Fibroblast of skin of left quadriceps (primary cell): ENCODE measurements around the gene CACNB3.
"Not testable (repeated sequence)": the region's sequence is repeated elsewhere in the genome, so short reads cannot be mapped to it uniquely, and the experiment has no call there.

Experiments
- DNase-seq, 2 experiments: peaks; one replicate each; pipeline ENCODE4 v3.0.0-alpha.2; 2013; ENCODE audit warnings: low read depth in 2 of 2

CACNB3 gene

DNA sequence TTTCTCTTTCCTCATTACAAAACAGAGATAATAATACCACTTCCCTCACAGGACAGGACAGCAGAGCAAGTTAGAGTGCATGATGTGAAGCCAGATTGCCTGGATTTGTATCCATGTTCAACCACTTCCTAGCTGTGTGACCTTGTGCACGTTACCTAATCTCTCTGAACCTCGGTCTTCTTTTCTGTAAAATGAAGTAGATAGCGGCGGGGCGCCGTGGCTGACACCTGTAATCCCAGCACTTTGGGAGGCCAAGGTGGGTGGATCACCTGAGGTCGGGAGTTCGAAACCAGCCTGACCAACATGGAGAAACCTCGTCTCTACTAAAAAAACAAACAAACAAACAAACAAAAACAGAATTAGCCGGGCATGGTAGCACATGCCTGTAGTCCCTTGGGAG lies 36.6 kb downstream of the CACNB3 start:
- not testable (repeated sequence) for DNase-seq

- no peak for DNase-seq
Measured at GRCh38 chr12:48856379-48856778, 38.1 kb downstream of the CACNB3 start.

GRCh38 chr12:48857278-48857994 lies 39.1 kb downstream of the CACNB3 start:
- no peak for DNase-seq

DNA sequence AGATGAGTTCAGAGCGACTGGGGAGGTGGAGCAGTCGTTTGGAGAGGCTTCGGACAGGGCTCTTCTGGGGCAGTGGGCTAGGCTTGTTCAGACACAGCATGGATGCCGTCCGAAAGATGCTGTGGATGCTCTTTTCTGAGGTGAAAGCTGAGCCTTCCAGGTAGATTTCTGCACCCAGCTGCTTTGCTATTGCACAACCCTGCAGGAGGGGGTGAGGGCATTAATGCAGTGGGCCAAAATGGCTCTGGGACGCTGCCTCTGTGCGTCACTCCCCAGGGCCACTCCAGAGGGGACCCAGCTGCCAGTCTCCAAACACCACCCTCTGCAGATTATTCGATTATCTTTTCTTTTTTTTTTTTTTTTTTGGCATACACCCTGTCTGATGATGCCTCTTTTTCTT lies 39.7 kb downstream of the CACNB3 start:
- DNase-seq, result no peak

DNA sequence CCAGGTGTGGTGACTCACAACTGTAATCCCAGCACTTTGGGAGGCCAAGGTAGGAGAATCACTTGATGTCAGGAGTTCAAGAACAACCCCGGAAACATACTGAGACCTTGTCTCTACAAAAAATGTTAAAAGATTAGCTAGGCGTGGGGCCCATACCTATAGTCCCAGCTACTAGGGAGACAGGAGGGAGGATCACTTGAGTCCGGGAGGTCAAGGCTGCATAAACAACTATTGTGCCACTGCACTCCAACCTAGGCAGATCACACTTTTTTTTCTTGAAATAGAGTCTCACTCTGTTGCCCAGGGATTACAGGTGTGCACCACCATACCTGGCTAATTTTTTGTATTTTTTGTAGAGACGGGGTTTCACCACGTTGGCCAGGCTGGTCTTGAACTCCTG lies 41.3 kb downstream of the CACNB3 start:
- no peak for DNase-seq

DNA sequence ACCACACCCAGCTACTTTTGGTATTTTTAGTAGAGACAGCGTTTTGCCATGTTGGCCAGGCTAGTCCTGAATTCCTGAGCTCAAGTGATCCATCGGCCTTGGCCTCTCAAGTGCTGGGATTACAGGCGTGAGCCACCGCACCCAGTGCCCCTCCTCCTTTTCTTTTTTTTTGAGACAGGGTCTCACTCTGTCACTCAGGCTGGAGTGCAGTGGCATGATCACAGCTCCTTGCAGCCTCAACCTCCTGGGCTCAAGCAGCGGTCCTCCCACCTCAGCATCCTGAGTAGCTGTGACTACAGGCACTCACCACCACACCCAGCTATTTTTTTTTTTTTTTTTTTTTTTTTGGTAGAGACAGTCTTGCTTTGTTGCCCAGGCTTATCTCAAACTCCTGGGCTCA lies 41.9 kb downstream of the CACNB3 start:
- DNase-seq, result not testable (repeated sequence)

- DNase-seq, result no peak
Measured at GRCh38 chr12:48861111-48861510, 42.8 kb downstream of the CACNB3 start.

DNA sequence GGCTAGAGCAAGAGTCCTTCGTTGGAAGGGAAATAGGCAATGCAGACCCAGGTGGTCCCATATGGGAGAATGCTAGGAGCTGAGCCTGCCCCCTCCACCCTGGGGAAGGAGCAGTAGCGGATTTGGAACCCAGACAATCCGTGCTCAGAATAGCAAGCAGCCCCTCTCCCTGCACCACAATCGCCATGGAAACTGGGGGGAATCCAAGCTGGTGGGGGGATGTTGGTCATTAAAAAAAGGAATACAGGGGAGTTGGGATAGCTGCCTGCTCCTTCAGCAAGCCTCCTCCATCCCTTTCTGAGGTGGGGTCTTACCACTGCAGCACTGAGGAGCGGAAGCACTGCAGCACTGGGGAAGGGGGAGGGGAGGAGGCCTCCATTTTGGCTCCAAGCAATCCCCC lies 44.5 kb downstream of the CACNB3 start:
- no peak for DNase-seq

DNA sequence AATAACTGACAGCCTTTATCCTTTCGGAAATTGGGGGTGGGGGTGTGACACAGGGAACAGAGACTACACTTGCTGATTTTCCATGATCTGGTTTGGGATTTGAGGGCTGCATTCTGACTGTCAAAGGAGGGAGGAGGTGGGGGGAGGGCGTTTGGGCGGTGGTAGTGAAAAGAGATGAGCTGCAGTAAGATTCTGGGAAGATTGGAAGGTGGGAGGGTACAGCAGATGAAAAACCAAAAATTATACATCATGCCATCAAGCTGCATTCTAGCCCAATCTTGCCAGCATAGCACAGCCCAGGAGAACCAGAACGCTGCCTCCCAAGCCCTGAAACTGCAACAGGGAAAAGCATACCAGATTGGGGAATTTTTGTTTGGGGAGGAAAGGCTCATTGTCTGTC lies 45.0 kb downstream of the CACNB3 start:
- DNase-seq, result no peak

DNA sequence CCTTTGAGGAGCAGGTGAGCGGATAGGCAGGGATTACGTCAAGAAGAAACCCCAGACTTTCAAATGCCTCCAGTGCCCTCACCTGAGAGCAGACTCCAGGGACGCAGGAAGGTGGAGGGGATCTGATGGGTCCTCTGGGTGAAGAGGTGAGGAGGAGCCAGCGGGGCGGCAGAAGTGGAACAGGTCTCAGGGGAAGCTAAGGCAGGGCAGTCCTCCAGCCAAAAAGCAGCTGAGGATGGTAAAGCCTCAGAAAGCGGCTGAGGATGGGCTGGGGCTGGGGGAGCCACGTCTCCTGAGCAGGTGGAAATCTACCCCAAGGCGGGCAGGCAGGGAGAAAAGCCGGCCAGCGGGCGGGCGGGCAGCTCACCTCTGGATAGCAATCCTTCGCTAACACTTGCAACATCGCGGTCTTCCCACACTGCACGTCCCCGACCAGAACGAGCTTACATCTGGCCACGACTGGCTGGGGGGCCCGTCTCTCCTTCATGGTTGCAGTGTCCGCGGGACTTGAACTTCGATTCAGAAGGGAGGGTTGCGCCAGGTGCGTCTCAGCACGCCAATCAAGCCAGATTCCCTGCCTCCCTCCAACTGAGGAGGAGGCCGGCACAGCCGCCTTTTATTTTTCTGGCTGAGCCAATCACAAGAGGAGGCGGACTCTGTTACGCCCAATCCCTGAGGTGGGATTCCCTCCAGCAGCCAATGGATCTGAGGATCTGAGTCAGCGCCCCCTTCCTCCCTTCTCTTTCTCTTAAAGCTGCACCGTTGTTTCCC lies 47.2 kb downstream of the CACNB3 start, which contains the start of gene RND1:
RND1 (minus strand) TSS at position 590 of the 771 bp plus-strand sequence; CDS start at position 487, 103 bp downstream.
- DNase-seq, result peak; percentile 80

DNA sequence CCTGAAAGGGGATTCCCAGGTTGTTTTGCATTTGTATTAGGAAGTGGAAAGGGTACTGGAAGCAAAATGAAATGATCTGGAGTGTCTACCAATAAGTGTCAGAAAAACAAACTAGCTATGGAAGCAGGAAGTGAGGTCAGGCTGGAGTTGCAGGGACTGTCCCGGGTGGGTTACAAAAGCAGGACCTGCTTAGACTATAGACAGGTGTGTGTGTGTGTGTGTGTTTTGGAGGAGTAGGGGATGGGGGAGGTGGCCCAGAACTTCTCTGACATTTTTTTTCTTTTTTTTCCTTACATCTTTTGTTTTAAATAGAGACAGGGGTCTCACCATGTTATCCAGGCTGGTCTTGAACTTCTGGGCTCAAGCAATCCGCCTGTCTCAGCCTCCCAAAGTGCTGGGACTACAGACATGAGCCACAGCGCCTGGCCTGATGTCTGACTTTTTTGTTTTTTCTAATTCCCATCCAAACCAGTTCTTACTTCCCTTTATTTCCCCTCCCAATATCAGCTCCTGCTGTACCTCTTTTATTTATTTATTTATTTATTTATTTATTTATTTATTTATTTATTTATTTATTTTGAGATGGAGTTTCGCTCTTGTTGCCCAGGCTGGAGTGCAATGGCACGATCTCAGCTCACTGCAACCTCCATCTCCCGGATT lies 47.9 kb downstream of the CACNB3 start:
- DNase-seq, result no peak

GRCh38 chr12:48868451-48868850 lies 50.2 kb downstream of the CACNB3 start:
- DNase-seq, result no peak

- no peak for DNase-seq
Measured at GRCh38 chr12:48869191-48869590, 50.9 kb downstream of the CACNB3 start.

DNA sequence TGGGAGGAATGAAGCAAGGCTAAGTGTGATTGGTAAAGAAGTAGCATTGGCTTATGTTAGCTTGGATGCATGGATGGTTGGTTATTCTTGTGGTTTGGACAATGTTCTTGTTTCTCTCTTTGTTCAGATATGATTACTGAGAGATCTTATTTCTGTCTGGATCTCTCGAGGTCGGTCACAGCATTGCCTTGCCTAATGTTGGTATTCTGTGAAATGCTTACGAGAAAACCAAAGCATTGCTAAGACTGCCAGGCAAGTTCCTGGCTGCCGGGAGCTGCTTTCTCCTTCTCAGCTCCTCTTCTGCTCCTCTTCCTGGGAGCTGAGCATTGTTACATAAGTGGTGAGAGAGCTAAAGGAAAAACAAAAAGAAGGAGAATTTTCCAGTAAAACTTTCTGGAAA lies 54.8 kb downstream of the CACNB3 start:
- DNase-seq, result no peak

- not testable (repeated sequence) for DNase-seq
Measured at GRCh38 chr12:48873534-48873933, 55.2 kb downstream of the CACNB3 start.

DNA sequence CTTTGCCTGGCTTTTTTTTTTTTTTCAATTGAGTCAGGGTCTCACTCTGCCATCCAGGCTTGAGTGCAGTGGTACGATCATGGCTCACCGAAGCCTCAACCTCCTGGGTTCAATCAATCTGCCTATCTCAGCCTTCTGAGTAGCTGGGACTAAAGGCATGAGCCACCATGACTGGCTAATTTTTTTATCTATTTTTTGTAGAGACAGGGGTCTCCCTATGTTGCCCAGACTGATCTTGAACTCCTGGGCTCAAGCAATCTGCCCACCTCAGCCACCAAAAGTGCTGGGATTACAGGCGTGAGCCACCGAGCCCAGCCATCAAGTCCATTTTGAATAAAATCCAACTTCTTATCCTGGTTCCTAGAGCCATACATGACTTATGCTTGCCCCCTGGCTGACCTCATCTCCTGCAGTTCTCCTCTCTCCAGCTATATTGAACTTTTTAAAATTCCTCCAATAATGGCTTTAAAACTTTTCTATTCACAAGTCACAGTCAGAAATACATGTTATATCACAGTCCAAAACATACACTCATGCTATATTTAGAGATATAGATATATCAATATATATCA lies 57.7 kb downstream of the CACNB3 start:
- no peak for DNase-seq
